ENCODE measurements around the gene PLBD2. TPM values are rescaled to one million over a fixed set of nuclear protein-coding genes. Genes with fewer than 3 reads are reported as not detected.
"Not testable (repeated sequence)": the region's sequence is repeated elsewhere in the genome, so short reads cannot be mapped to it uniquely, and the experiment has no call there.

Gene PLBD2
- total RNA-seq, 2 donors from 2014 or later, result 14.7 to 14.9 TPM

- peak overlapping the region in 1 of 2 donors; percentile 73 for H3K27ac Mint-ChIP-seq
These were observed 27.9 kb upstream of the PLBD2 start for GRCh38 chr12:113330505-113330904.

GRCh38 chr12:113332688-113333417 lies 25.5 kb upstream of the PLBD2 start:
- no peak for ATAC-seq
- H3K27ac Mint-ChIP-seq, result no peak overlapping the region
- DNase-seq (ENCODE audit: low spot score in 2 of 2), result no peak
- H3K9me3 Mint-ChIP-seq, result no peaks in the 10 kb centered on the region
- peaks cover 15 to 36% of the 10 kb centered on the region in 2 donors for H3K36me3 Mint-ChIP-seq

More at GRCh38 chr12:113330505-113330904, 27.9 kb upstream of the PLBD2 start:
- Mint-ChIP-seq H3K9me3 (no peaks in the 10 kb centered on the region), H3K36me3 (peaks cover 15 to 36% of the 10 kb centered on the region in 2 donors)
- no peak for ATAC-seq
- no peak for DNase-seq (ENCODE audit: low spot score in 2 of 2)

GRCh38 chr12:113333418-113333750 lies 25.0 kb upstream of the PLBD2 start:
- no peaks in the 10 kb centered on the region for H3K9me3 Mint-ChIP-seq
- H3K36me3 Mint-ChIP-seq, result peaks cover 15 to 33% of the 10 kb centered on the region in 2 donors
- no peak for ATAC-seq
- DNase-seq (ENCODE audit: low spot score in 2 of 2), result no peak
- H3K27ac Mint-ChIP-seq, result peak overlapping the region in 1 of 2 donors; percentile 82

- Mint-ChIP-seq H3K27ac (peak overlapping the region; percentile 72 to 82), H3K9me3 (no peaks in the 10 kb centered on the region), H3K36me3 (peaks cover 15 to 26% of the 10 kb centered on the region in 2 donors)
- ATAC-seq (peak; percentile 19 to 32), DNase-seq (ENCODE audit: low spot score in 2 of 2) (peak in 1 of 2 donors; percentile 13)
These were observed 24.3 kb upstream of the PLBD2 start for GRCh38 chr12:113333877-113334785.

- peak within 1 kb of the TSS; percentile 72 to 82 for H3K27ac Mint-ChIP-seq
These were observed 23.4 kb upstream of the PLBD2 start, which contains the start of gene SLC8B1 for GRCh38 chr12:113334786-113335539. TSS of gene SLC8B1 (minus strand) at chr12:113335109. CDS start at chr12:113332878, 2,231 bp downstream.

GRCh38 chr12:113339540-113339939 lies 18.8 kb upstream of the PLBD2 start:
- H3K36me3 Mint-ChIP-seq, result peaks cover 4% of the 10 kb centered on the region in 2 donors
- ATAC-seq (no peak), DNase-seq (ENCODE audit: low spot score in 2 of 2) (no peak)
- H3K27ac Mint-ChIP-seq, result no peak overlapping the region
- H3K9me3 Mint-ChIP-seq, result no peaks in the 10 kb centered on the region

More at GRCh38 chr12:113334786-113335539, 23.4 kb upstream of the PLBD2 start, which contains the start of gene SLC8B1:
- peak; percentile 88 to 95 for DNase-seq (ENCODE audit: low spot score in 2 of 2)
- Mint-ChIP-seq H3K36me3 (peaks cover 15 to 19% of the 10 kb centered on the region in 2 donors), H3K9me3 (no peaks in the 10 kb centered on the region)
- peak; percentile 97 to 100 for ATAC-seq

- DNase-seq (ENCODE audit: low spot score in 2 of 2) (no peak), ATAC-seq (no peak)
- no peaks in the 10 kb centered on the region for H3K36me3 Mint-ChIP-seq
These were observed 18.3 kb upstream of the PLBD2 start for GRCh38 chr12:113340061-113340460.

GRCh38 chr12:113341535-113341934 lies 16.9 kb upstream of the PLBD2 start:
- ATAC-seq (no peak), DNase-seq (ENCODE audit: low spot score in 2 of 2) (no peak)
- Mint-ChIP-seq H3K9me3 (no peaks in the 10 kb centered on the region), H3K27ac (no peak overlapping the region), H3K36me3 (no peaks in the 10 kb centered on the region)

More at GRCh38 chr12:113340061-113340460, 18.3 kb upstream of the PLBD2 start:
- H3K9me3 Mint-ChIP-seq, result no peaks in the 10 kb centered on the region
- H3K27ac Mint-ChIP-seq, result peak overlapping the region in 1 of 2 donors; percentile 44

GRCh38 chr12:113345318-113345717 lies 13.1 kb upstream of the PLBD2 start:
- ATAC-seq, result no peak
- H3K36me3 Mint-ChIP-seq, result no peaks in the 10 kb centered on the region
- no peaks in the 10 kb centered on the region for H3K9me3 Mint-ChIP-seq
- H3K27ac Mint-ChIP-seq, result no peak overlapping the region
- no peak for DNase-seq (ENCODE audit: low spot score in 2 of 2)

- H3K9me3 Mint-ChIP-seq, result no peaks in the 10 kb centered on the region
- no peaks in the 10 kb centered on the region for H3K36me3 Mint-ChIP-seq
- no peak overlapping the region for H3K27ac Mint-ChIP-seq
- ATAC-seq, result no peak
- no peak for DNase-seq (ENCODE audit: low spot score in 2 of 2)
These were observed 12.0 kb upstream of the PLBD2 start for GRCh38 chr12:113346353-113346752.

GRCh38 chr12:113347107-113347506 lies 11.3 kb upstream of the PLBD2 start:
- no peaks in the 10 kb centered on the region for H3K36me3 Mint-ChIP-seq
- no peak for DNase-seq (ENCODE audit: low spot score in 2 of 2)
- ATAC-seq, result no peak
- H3K9me3 Mint-ChIP-seq, result no peaks in the 10 kb centered on the region
- H3K27ac Mint-ChIP-seq, result no peak overlapping the region

GRCh38 chr12:113347892-113348291 lies 10.5 kb upstream of the PLBD2 start:
- Mint-ChIP-seq H3K9me3 (no peaks in the 10 kb centered on the region), H3K36me3 (no peaks in the 10 kb centered on the region), H3K27ac (no peak overlapping the region)
- ATAC-seq (no peak), DNase-seq (ENCODE audit: low spot score in 2 of 2) (no peak)

GRCh38 chr12:113348849-113349536 lies 9.4 kb upstream of the PLBD2 start:
- Mint-ChIP-seq H3K36me3 (no peaks in the 10 kb centered on the region), H3K9me3 (no peaks in the 10 kb centered on the region), H3K27ac (no peak overlapping the region)
- no peak for ATAC-seq
- no peak for DNase-seq (ENCODE audit: low spot score in 2 of 2)

GRCh38 chr12:113351089-113351488 lies 7.3 kb upstream of the PLBD2 start:
- Mint-ChIP-seq H3K36me3 (no peaks in the 10 kb centered on the region), H3K27ac (no peak overlapping the region), H3K9me3 (no peaks in the 10 kb centered on the region)
- DNase-seq (ENCODE audit: low spot score in 2 of 2) (no peak), ATAC-seq (no peak)

- H3K27ac Mint-ChIP-seq; DNase-seq (ENCODE audit: low spot score in 2 of 2); H3K36me3 Mint-ChIP-seq; H3K9me3 Mint-ChIP-seq; ATAC-seq: not testable (repeated sequence)
These were observed 4.2 kb upstream of the PLBD2 start for GRCh38 chr12:113354192-113354591.

Data from activated naive CD4-positive, alpha-beta T cell treated with anti-CD3 and anti-CD28 coated beads, Interleukin-2, amount 50 U/mL, for 72 hours (primary cell).